GM06990 (cell line): ENCODE measurements around the gene C16orf96.

Experiments
- DNase-seq: peaks from one replicate; pipeline ENCODE4 v3.0.0-alpha.2; 2011; ENCODE audit not compliant: insufficient read length; ENCODE audit errors: extremely low read depth
- H3K27me3 ChIP-seq: replicated peaks from 2 replicates; pipeline ENCODE4 v1.6.0; 2011; ENCODE audit warnings: low read length; ENCODE audit not compliant: control insufficient read depth, insufficient read depth
- H3K36me3 ChIP-seq: 2 replicates; pipeline ENCODE4 v1.5.1; 2011; ENCODE audit warnings: low read length; ENCODE audit not compliant: control insufficient read depth, insufficient read depth
- H3K4me3 ChIP-seq: replicated peaks from 2 replicates; pipeline ENCODE4 v1.5.1; 2011; ENCODE audit warnings: low read depth, mild to moderate bottlenecking, control low read depth, low read length
- CTCF ChIP-seq: IDR thresholded peaks from 2 replicates; pipeline ENCODE4 v1.5.1; 2011; ENCODE audit warnings: low read length, control low read depth, mild to moderate bottlenecking, inconsistent platforms; ENCODE audit not compliant: insufficient read depth, poor library complexity, severe bottlenecking

The C16orf96 gene

GRCh38 chr16:4607841-4608703, 51.9 kb downstream of the C16orf96 start:
- peaks cover 7% of the 10 kb centered on the region for H3K36me3 ChIP-seq
- TF ChIP-seq CTCF = no peak
- H3K27me3 ChIP-seq = no peaks in the 10 kb centered on the region
- no peak for DNase-seq
- no peak overlapping the region for H3K4me3 ChIP-seq

GRCh38 chr16:4608704-4608980, 52.5 kb downstream of the C16orf96 start:
- TF ChIP-seq CTCF = no peak
- no peak for DNase-seq
- no peaks in the 10 kb centered on the region for H3K27me3 ChIP-seq
- H3K4me3 ChIP-seq = no peak overlapping the region
- H3K36me3 ChIP-seq = peaks cover 7% of the 10 kb centered on the region

GRCh38 chr16:4609200-4610010, 53.3 kb downstream of the C16orf96 start:
- DNase-seq = no peak
- Histone ChIP-seq H3K27me3 (no peaks in the 10 kb centered on the region), H3K36me3 (peaks cover 7% of the 10 kb centered on the region), H3K4me3 (no peak overlapping the region)
- TF ChIP-seq CTCF = no peak

- DNase-seq = no peak
- H3K4me3 ChIP-seq = no peak overlapping the region
- TF ChIP-seq CTCF = no peak
- peaks cover 7% of the 10 kb centered on the region for H3K36me3 ChIP-seq
- H3K27me3 ChIP-seq = no peaks in the 10 kb centered on the region
These were observed 54.2 kb downstream of the C16orf96 start for GRCh38 chr16:4610011-4611005.

- peaks cover 7% of the 10 kb centered on the region for H3K36me3 ChIP-seq
- TF ChIP-seq CTCF = no peak
- H3K27me3 ChIP-seq = no peaks in the 10 kb centered on the region
- H3K4me3 ChIP-seq = no peak overlapping the region
- no peak for DNase-seq
These were observed 55.3 kb downstream of the C16orf96 start for GRCh38 chr16:4611337-4612021.
